Measurements from ENCODE around the gene TMEM51.

TMEM51 gene

DNA sequence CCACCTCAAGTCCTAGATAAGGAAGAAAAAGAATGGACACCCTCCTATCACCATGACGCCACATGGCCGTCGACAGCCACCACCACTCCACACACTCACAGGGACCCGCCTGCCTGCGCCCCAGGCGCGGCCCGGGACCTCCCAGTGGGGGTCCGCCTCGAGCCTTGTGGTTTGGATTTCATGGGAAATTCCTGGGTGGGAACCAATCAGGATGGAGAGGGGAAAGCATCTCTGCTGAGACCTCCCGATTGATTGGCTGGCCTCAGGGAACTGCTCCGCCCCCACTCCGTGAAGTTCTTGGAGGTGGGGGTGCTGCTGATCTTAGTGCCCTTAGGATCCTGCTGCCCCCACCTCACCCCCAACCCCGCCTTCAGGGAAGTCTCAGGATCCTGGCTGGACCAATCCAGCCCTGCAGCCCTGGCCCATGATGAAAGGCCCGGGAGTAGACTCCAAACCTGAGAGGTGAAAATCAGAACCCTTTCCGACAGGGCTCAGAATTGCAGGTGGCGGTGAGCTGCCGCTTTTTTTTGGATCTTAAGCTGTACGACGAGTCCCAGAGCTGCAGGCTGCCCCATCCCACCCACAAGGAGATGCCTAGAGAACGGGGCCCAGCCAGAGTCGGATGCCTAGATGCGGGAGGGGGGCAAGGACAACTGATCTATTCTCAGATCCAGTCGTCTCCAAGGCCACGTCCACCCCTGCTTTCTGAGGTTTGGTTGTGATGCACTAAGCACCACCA is 29.0 kb upstream of the TMEM51 start:
- TF ChIP-seq CTCF (IDR thresholded peaks at IDR 0.05; ENCODE audit: borderline replicate concordance, insufficient read depth, low read depth, low read length), result no peak
- H3K4me3 ChIP-seq (ENCODE audit: low read depth, low read length), result no peak overlapping the region

DNA sequence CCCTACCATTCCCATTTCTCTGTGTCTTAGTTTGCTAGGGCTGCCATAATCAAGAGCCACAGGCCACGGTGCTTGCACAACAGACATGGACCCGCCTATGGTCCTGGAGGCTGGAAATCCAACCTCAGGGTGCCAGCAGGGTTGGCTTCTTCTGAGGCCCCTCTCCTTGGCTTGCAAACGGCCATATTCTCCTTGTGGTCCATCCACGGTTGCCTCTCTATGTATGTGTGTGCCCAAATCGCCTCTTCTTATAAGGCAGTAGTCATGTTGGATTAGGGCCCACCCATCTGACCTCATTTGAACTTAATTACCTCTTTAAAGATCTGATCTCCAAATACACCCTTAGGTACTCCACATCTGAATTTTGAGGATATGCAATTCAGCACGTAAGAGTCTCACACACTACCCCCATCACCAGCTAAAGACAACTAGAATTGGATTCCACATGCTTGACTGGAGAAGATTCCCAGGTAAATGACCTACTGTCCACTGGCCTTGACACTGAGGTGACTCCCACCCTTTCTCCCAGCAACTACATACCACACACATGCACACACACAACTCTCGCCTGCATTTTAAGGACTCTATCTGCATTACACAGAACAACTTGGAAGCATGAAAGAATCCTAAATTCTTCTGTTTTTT is 28.3 kb upstream of the TMEM51 start:
- TF ChIP-seq CTCF (IDR thresholded peaks at IDR 0.05; ENCODE audit: borderline replicate concordance, insufficient read depth, low read depth, low read length), result no peak
- no peak overlapping the region for H3K4me3 ChIP-seq (ENCODE audit: low read depth, low read length)

DNA sequence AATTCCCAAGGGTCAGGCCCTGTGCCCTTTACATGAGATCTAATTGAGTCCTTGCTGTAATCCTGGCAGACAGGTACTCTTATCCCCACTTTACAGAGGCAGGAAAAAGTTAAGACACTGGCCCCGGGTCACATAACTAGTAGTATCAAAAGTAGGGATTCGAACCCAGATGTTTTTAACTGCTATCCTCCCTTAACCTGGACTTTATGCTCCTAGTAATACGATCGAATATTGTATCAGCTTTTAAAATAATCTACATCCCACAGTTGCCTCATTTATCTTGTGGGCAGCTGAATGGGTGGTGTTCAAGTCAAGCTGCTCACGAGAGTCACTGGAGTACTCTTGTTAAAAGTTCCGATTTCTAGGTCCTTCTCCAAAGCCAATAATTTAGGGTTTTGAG is 25.5 kb upstream of the TMEM51 start:
- no peak overlapping the region for H3K4me3 ChIP-seq (ENCODE audit: low read depth, low read length)
- TF ChIP-seq CTCF (IDR thresholded peaks at IDR 0.05; ENCODE audit: borderline replicate concordance, insufficient read depth, low read depth, low read length), result no peak

DNA sequence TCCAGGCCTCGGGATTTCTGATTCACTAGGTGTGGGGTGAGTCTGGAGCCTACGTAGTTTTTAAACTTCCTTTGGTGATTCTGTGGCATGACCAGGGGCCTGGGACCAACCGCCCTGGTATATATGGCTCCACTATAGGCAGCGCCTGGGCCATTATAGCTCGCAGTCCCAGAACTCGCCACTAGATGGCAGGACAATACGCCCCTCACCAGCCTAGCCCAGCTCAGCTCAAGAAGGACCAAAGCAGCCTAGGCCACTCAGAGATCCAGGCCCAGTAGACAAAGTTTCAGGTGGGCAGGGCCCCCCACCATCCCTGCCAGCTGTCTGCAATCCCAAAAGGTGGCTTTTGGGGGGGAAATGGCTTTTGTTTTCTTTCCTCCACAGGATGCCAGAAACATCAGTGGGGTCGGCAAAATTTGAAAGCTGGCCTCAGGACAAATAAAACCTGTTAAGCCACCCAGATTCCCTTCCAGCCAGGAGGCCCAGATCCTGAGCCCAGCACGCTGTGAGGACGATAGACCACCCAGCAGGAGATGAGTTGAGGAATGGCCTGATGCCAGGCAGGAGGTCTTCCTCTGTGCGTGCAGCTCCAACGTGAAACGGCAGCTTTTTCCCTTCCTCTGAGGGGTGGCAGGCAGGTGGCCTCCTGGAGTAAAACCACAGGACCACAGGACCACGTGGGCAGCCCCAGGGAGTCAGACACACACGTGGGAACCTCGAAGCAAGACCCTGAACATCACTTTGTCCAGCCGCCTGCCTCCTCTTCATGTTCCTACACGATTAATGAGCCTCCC is 24.8 kb upstream of the TMEM51 start:
- no peak overlapping the region for H3K4me3 ChIP-seq (ENCODE audit: low read depth, low read length)
- peak; percentile 90 for TF ChIP-seq CTCF (IDR thresholded peaks at IDR 0.05; ENCODE audit: borderline replicate concordance, insufficient read depth, low read depth, low read length)

- no peak overlapping the region for H3K4me3 ChIP-seq (ENCODE audit: low read depth, low read length)
- no peak for TF ChIP-seq CTCF (IDR thresholded peaks at IDR 0.05; ENCODE audit: borderline replicate concordance, insufficient read depth, low read depth, low read length)
Observed at GRCh38 chr1:15129944-15130343, 23.6 kb upstream of the TMEM51 start.

DNA sequence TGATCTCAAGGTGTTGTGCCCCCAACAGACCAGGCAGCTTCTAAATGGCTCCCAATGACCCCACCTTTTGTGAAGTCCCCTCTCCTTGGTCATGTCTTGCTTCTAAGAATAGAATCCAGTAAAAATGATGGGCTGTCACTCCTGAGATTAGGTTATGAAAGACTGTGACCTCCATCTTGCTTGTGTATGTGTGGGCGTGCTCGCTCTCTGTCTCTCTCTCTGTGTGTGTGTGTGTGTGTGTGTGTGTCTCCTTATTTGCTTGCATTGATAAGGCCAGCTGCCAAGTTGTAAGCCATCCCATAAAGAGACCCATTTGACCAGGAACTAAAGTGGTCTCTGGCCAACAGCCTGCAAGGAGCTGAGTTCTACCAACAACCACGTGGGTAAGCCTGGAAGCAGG is 22.9 kb upstream of the TMEM51 start:
- no peak overlapping the region for H3K4me3 ChIP-seq (ENCODE audit: low read depth, low read length)
- TF ChIP-seq CTCF (IDR thresholded peaks at IDR 0.05; ENCODE audit: borderline replicate concordance, insufficient read depth, low read depth, low read length), result no peak

Data from GM12875 (cell line).